ENCODE data around the gene PLA2G12B. TPM values are rescaled to one million over a fixed set of nuclear protein-coding genes. Genes with fewer than 3 reads are reported as not detected.

Gene PLA2G12B
- total and polyA plus RNA-seq, 2 of the 8 experiments (the other 6 are each of a cell fraction or from before 2014, with no cell fraction given): not detected

DNA sequence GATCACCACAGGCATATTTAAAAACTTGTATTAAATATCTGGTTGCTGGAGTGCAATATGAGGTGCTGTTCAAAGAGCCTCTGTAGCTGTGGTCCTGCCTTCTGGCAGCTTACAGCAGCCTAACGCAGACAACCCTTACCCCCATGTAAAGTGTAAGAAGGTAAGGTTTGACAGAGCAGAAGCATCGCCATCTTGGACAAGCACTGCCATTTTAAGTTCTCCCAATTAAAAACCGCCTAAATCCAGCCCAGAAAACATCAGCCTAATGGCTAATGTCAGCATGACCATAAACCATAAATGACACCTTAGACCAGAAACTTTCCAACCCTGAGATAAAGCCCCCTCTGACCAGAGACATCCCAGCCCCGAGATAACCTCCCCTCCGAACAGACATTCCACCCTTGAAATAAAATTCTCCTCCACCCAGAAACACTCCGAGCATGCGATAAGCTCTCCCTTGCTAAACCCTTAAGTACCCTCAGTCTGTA is 66.4 kb downstream of the PLA2G12B start:
- Histone ChIP-seq H2BK5ac (ENCODE audit: low read depth, low read length) (no peak overlapping the region), H3K79me2 (ENCODE audit: control insufficient read depth in 1 of 2, insufficient read depth in 2 of 2, low read length in 2 of 2) (no peaks in the 10 kb centered on the region), H3K18ac (ENCODE audit: extremely low read depth, low read length) (no peak overlapping the region), H2BK15ac (ENCODE audit: low read length) (no peak overlapping the region), H4K91ac (replicated peaks; ENCODE audit: insufficient read length, low read length) (no peak overlapping the region), H2BK20ac (ENCODE audit: low read length) (no peak overlapping the region), H3K79me1 (ENCODE audit: low read depth, low read length) (no peaks in the 10 kb centered on the region), H4K5ac (ENCODE audit: insufficient read length, low read depth, low read length) (peak overlapping the region; percentile 68), H3K23ac (ENCODE audit: insufficient read length) (no peak overlapping the region), H3K27me3 (replicated peaks in 1 of 4; ENCODE audit: control insufficient read depth in 3 of 4, extremely low read depth in 1 of 4, insufficient read depth in 3 of 4, low read length in 3 of 4) (no peaks in the 10 kb centered on the region), H2BK120ac (replicated peaks; ENCODE audit: low read depth, low read length) (no peak overlapping the region), H3K56ac (replicated peaks; ENCODE audit: insufficient read length, low read depth, low read length) (no peak overlapping the region), H3K36me3 (ENCODE audit: control insufficient read depth in 2 of 4, insufficient read depth in 4 of 4, low read length in 3 of 4) (peaks cover 0 to 18% (median 6%) of the 10 kb centered on the region in 4 experiments; a peak in 3 of 8 replicates), H4K8ac (ENCODE audit: extremely low read depth, insufficient read depth, low read length) (0 out of 2 replicates have a peak overlapping the region, but pooled peaks have one; percentile 31), H3K4me3 (ENCODE audit: extremely low read depth in 1 of 4, insufficient read depth in 2 of 4, low read depth in 3 of 4, low read length in 4 of 4) (no peak overlapping the region), H3K4me2 (ENCODE audit: insufficient read depth in 1 of 2, low read depth in 2 of 2, low read length in 2 of 2) (no peak overlapping the region), H3K23me2 (ENCODE audit: low read depth, low read length) (no peaks in the 10 kb centered on the region), H3K4me1 (replicated peaks in 1 of 4; ENCODE audit: control insufficient read depth in 3 of 4, insufficient read depth in 4 of 4, low read length in 3 of 4) (peaks cover 3 to 17% (median 11%) of the 10 kb centered on the region in 4 experiments), H4K20me1 (replicated peaks in 1 of 2; ENCODE audit: control insufficient read depth in 1 of 2, insufficient read depth in 2 of 2, low read length in 2 of 2) (no peaks in the 10 kb centered on the region), H2BK12ac (ENCODE audit: low read depth, low read length) (no peak overlapping the region), H3K4ac (replicated peaks; ENCODE audit: insufficient read length, low read depth, low read length) (peak overlapping the region; percentile 65), H3K9me3 (ENCODE audit: insufficient read depth in 2 of 2, low read depth in 1 of 2, low read length in 1 of 2) (no peaks in the 10 kb centered on the region), H2AFZ (ENCODE audit: low read length) (no peak overlapping the region), H3K27ac (ENCODE audit: low read depth, low read length) (no peak overlapping the region), H2AK5ac (ENCODE audit: low read depth, low read length) (0 out of 2 replicates have a peak overlapping the region, but pooled peaks have one; percentile 17), H3K14ac (ENCODE audit: insufficient read length) (no peak overlapping the region), H3K9ac (replicated peaks in 1 of 4; ENCODE audit: extremely low read depth in 1 of 4, low read depth in 3 of 4, low read length in 3 of 4) (no peak overlapping the region)
- DNase-seq (ENCODE audit: low read depth in 1 of 2, low spot score in 2 of 2) (no peak), FAIRE-seq (no peak)
- WGBS, 2 experiments (ENCODE audit: extremely low coverage in 1 of 2, insufficient coverage in 1 of 2, insufficient read length in 1 of 2, insufficient replicate concordance in 2 of 2, low coverage in 1 of 2, low lambda C conversion rate in 2 of 2, missing lambda C conversion rate in 1 of 2): 93% methylated on average over 7 of the region's 7 CpGs; no CpG with 5 or more reads in 1 of the 2 experiments
- ChIA-PET CTCF (ENCODE audit: partially characterized antibody) (interaction anchor here (0.9 to 1.1 kb wide), 2 partner anchors 131 to 190 kb away, joined by 3 read pairs; no protein-coding TSS in a partner anchor), POLR2A (ENCODE audit: partially characterized antibody) (interaction anchor here (0.8 kb wide), 1 partner anchor 13 kb away, joined by 3 read pairs; no protein-coding TSS in a partner anchor)
- TF ChIP-seq JUND (IDR thresholded peaks at IDR 0.05; ENCODE audit: low read length) (no peak), MAX (IDR thresholded peaks at IDR 0.05) (no peak)

All from H1 (cell line).